BE2C (cell line): Measurements from ENCODE around the gene IFT20.
"Not testable (repeated sequence)": the region's sequence is repeated elsewhere in the genome, so short reads cannot be mapped to it uniquely, and the experiment has no call there.

ENCODE experiments used
- DNase-seq: peaks from one replicate; pipeline ENCODE4 v3.0.0-alpha.2; 2020
- H3K27me3 ChIP-seq: fragments of 250-450 bp; sonication (Bioruptor Pico); 2 replicates; pipeline ENCODE4 v1.5.1; 2020; ENCODE audit warnings: mild to moderate bottlenecking
- H3K36me3 ChIP-seq: fragments of 250-450 bp; sonication (Bioruptor Pico); 2 replicates; pipeline ENCODE4 v1.5.1; 2020; ENCODE audit warnings: mild to moderate bottlenecking
- H3K4me1 ChIP-seq: fragments of 250-450 bp; sonication (Bioruptor Pico); 2 replicates; pipeline ENCODE4 v1.5.1; 2020
- H3K4me3 ChIP-seq: 2 replicates; pipeline ENCODE4 v1.5.1; 2011; ENCODE audit warnings: low read depth, low read length
- H3K9me3 ChIP-seq: fragments of 250-450 bp; sonication (Bioruptor Pico); 2 replicates; pipeline ENCODE4 v1.5.1; 2020
- CTCF ChIP-seq: IDR thresholded peaks from 2 replicates; pipeline ENCODE4 v1.5.1; 2012; ENCODE audit warnings: mild to moderate bottlenecking, low read depth, low read length

The IFT20 gene

DNA sequence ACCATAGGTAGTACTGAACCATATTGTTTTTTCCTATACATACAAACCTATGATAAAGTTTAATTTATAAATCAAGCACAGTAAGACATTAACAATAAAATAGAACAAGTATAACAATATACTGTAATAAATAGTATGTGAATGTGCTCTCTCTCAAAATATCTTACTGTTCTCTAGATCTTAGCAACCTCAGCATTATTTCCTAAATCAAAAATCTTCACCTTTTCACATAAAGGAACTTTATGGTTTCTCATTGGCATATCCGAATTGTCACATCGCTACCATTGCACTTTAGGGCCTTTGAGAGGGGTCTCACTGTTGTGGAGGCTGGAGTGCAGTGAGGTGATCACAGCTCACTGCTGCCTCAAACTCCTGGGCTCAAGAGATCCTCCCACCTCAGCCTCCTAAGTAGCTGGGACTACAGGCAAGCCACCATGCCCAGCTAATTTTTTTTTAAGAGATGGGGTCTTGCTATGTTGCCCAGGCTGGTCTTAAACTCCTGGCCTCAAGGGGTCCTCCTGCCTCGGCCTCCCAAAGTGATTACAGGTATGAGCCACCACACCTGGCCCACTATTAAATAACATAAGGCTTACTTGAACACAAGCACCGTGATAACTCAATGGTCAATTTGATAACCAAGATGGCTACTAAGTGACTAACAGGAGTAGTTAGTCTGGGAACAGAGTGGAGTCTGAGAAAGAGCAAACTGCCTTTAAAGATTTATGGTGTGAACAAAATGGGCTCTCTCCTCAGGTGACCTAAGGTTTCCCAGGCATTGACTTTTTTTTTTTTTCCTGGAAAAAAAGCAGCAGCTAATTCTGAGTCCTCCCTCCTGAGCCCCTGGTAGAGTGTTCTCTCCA, 19.2 kb downstream of the IFT20 start:
- TF ChIP-seq CTCF: no peak
- Histone ChIP-seq H3K4me1 (no peaks in the 10 kb centered on the region; the same call in 1 of the 2 replicates), H3K36me3 (peaks cover 4% of the 10 kb centered on the region; the same call in 1 of the 2 replicates), H3K4me3 (no peak overlapping the region), H3K27me3 (no peaks in the 10 kb centered on the region), H3K9me3 (no peaks in the 10 kb centered on the region)
- DNase-seq: no peak

DNA sequence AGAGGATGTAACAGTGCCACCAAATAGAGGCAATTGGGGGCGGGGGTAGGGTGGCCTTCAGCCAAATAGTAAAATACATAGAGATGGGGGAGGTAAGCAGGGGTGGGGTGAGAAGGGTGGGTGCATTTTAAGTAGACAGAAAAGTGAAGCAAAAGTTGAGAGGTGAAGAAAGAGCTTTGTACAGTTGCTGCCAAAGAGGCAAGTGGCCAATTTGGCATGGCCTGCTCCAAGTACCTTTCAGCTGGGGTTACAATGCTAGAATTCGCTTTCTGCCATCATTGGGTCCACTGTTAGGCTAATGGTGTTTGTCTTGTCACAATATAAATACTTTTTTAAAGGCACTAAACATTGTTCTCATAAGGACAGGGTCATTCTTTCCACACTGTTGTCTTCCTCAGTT, 21.4 kb downstream of the IFT20 start:
- no peak for DNase-seq
- H3K4me3 ChIP-seq: no peak overlapping the region
- H3K36me3 ChIP-seq: no peaks in the 10 kb centered on the region
- no peaks in the 10 kb centered on the region; the same call in 1 of the 2 replicates for H3K4me1 ChIP-seq
- no peaks in the 10 kb centered on the region for H3K9me3 ChIP-seq
- no peak for TF ChIP-seq CTCF
- no peaks in the 10 kb centered on the region for H3K27me3 ChIP-seq

GRCh38 chr17:28306954-28307401, 28.3 kb downstream of the IFT20 start:
- H3K4me1 ChIP-seq: no peaks in the 10 kb centered on the region
- no peaks in the 10 kb centered on the region for H3K27me3 ChIP-seq
- TF ChIP-seq CTCF: no peak
- no peaks in the 10 kb centered on the region for H3K9me3 ChIP-seq
- no peak for DNase-seq
- no peak overlapping the region for H3K4me3 ChIP-seq
- H3K36me3 ChIP-seq: no peaks in the 10 kb centered on the region

DNA sequence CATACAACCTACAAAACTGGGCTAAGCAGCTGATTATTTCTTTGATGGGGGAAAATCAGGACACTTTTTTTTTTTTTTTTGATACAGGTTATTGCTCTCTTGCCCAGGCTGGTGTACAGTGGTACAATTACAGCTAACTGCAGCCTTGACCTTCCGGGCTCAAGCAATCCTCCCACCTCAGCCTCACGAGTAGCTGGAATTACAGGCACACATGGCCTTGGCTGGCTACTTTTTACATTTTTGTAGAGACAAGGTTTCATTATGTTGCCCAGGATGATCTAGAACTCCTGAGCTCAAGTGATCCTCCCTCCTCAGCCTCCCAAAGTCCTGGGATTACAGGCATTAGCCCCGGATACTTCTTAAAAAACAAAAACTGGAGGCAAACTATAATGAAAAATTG, 36.8 kb downstream of the IFT20 start:
- no peak for TF ChIP-seq CTCF
- Histone ChIP-seq H3K9me3 (no peaks in the 10 kb centered on the region), H3K36me3 (no peaks in the 10 kb centered on the region)

DNA sequence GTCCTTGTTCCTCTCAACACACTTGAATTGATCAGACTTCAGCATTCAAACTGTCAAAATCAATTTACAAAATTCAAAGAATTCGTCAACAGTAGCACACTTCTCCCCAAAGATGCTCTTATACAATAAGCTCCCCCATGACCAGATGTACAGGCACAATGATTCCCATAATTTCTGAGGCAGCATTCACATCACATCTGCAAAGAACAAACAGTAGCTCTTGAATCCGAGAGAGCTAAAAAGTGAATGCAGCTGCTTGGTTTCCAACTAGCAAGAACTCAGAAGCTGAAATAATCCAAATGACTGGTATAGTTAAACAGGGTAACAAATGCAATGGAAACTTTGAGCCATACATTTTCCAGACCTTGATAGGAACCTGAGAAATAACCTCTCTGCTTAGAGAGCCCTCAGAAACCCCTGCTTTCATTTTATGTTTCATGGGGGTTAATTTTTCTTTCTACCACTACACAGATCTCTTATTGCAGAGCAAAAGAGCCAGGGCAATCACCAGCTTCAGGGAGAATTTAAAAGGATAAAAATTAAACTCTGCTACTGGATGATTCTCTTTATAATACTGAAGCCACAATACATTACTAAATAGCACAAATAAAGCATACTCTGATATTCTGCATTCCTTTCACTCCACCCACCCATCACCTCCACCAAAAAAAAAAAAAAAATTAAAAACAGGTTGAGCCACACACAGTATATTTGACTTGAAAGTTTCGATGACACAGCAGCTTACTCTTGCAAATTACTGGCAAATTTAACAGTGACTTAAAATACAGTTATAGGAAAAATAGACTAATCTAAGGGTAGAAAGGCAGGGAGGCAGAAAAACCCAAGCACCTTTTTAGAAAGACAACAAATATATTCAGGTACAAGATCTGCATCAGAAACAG, 39.3 kb downstream of the IFT20 start:
- TF ChIP-seq CTCF: no peak
- no peak for DNase-seq
- Histone ChIP-seq H3K9me3 (no peaks in the 10 kb centered on the region), H3K36me3 (no peaks in the 10 kb centered on the region), H3K4me3 (no peak overlapping the region), H3K4me1 (no peaks in the 10 kb centered on the region), H3K27me3 (no peaks in the 10 kb centered on the region)

More for the DNA sequence above, 36.8 kb downstream of the IFT20 start:
- no peak for DNase-seq
- Histone ChIP-seq H3K27me3 (no peaks in the 10 kb centered on the region), H3K4me3 (no peak overlapping the region), H3K4me1 (no peaks in the 10 kb centered on the region)

DNA sequence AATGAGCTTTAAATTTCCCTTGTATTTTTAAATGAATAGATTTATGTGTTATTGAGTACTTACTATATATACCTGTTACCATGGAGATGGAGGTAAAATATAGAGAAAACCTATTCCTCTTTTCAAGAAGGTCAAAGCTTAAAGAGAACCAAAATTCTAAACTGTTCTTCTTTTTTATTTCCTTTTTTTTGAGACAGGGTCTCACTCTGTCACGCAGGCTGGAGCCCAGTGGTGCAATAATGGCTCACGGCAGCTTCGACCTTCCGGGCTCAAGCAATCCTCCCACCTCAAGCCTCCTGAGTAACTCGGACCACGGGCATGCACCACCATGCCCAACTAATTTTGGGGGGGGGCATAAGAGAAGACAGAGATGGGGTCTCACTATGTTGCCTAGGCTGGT, 41.3 kb downstream of the IFT20 start:
- H3K9me3 ChIP-seq: no peaks in the 10 kb centered on the region
- no peak for TF ChIP-seq CTCF
- no peaks in the 10 kb centered on the region for H3K36me3 ChIP-seq
- no peak overlapping the region for H3K4me3 ChIP-seq
- no peak for DNase-seq
- H3K27me3 ChIP-seq: no peaks in the 10 kb centered on the region
- H3K4me1 ChIP-seq: no peaks in the 10 kb centered on the region

DNA sequence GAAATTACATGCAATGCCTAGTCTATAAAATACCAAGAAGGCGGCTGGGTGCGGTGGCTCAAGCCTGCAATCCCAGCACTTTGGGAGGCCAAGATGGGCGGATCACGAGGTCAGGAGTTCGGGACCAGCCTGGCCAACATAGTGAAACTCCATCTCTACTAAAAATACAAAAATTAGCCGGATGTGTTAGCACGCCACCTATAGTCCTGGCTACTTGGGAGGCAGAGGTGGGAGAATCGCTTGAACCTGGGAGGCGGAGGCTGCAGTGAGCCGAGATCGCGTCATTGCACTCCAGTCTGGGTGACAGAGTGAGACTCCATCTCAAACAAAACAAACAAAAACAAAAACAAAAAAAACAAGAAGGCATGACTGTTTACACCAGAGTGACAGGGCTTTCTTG, 42.4 kb downstream of the IFT20 start:
- H3K4me1 ChIP-seq, H3K9me3 ChIP-seq, H3K4me3 ChIP-seq, H3K27me3 ChIP-seq, DNase-seq, H3K36me3 ChIP-seq: not testable (repeated sequence)
